ENCODE measurements around the gene CCDC8. TPM values are rescaled to one million over a fixed set of nuclear protein-coding genes. Genes with fewer than 3 reads are reported as not detected.

Gene CCDC8
- total and polyA plus RNA-seq, 9 of the 15 experiments (the other 6 are each of a cell fraction or from before 2014, with no cell fraction given) = 0.68 to 30.8 (median 15.6) TPM

- Histone ChIP-seq H3K9me1 (ENCODE audit: control insufficient read depth, insufficient read depth, low read length) (no peaks in the 10 kb centered on the region), H3K4me2 (ENCODE audit: insufficient read depth, low read length) (no peak overlapping the region), H4K20me1 (replicated peaks; ENCODE audit: control insufficient read depth, insufficient read depth, low read length) (no peaks in the 10 kb centered on the region), H3K36me3 (ENCODE audit: control insufficient read depth, insufficient read depth, low read length) (no peaks in the 10 kb centered on the region), H3K79me2 (ENCODE audit: control insufficient read depth, insufficient read depth, low read length) (no peaks in the 10 kb centered on the region), H3K27ac (ENCODE audit: extremely low read depth, low read depth, low read length) (no peak overlapping the region), H3K4me3 (no peak overlapping the region), H2AFZ (ENCODE audit: low read depth, low read length) (no peak overlapping the region), H3K9ac (ENCODE audit: insufficient read depth in 1 of 2, low read depth in 2 of 2, low read length in 2 of 2) (no peak overlapping the region), H3K4me1 (replicated peaks in 1 of 2; ENCODE audit: control insufficient read depth in 2 of 2, insufficient read depth in 2 of 2, low read length in 2 of 2) (no peaks in the 10 kb centered on the region), H3K9me3 (replicated peaks; ENCODE audit: control insufficient read depth, insufficient read depth, low read depth, low read length) (no peaks in the 10 kb centered on the region), H3K27me3 (ENCODE audit: control insufficient read depth in 2 of 2, insufficient read depth in 2 of 2, low read length in 2 of 2) (peaks cover 7 to 28% of the 10 kb centered on the region in 2 experiments)
- no peak for DNase-seq (ENCODE audit: extremely low read depth in 1 of 4, low spot score in 3 of 4)
- FAIRE-seq = peak; percentile 29
- ChIA-PET POLR2A (no interaction called here), CTCF (ENCODE audit: low intra/inter-chr PET ratio) (interaction anchor here (1.1 kb wide), 1 partner anchor 45 kb away, joined by 5 read pairs; no protein-coding TSS in a partner anchor)
- in situ Hi-C loops (cut with MboI) (no loop called here), intact Hi-C loops (cut with micrococcal nuclease) (no loop called here)
- BruUV-seq (replicated peaks) = no TSS peak
- WGBS (ENCODE audit: insufficient coverage, low coverage, missing lambda C conversion rate) = 26% methylated on average over 8 of the region's 8 CpGs
- ATAC-seq = no peak
- TF ChIP-seq ZNF282 (CRISPR knock-in tag; IDR thresholded peaks at IDR 0.05) (no peak), ZMIZ1 (IDR thresholded peaks at IDR 0.05; ENCODE audit: low read depth in 2 of 2, low read length in 2 of 2) (no peak), CEBPB (tag; IDR thresholded peaks at IDR 0.05) (no peak), ZC3H8 (IDR thresholded peaks at IDR 0.05) (no peak), STAT5A (IDR thresholded peaks at IDR 0.05; ENCODE audit: borderline replicate concordance, low read length) (no peak), HOXB6 (CRISPR knock-in tag; IDR thresholded peaks at IDR 0.05; ENCODE audit: borderline replicate concordance) (no peak), C11orf30 (IDR thresholded peaks at IDR 0.05; ENCODE audit: low read depth) (0 out of 2 replicates have a peak, but pooled peaks have one; percentile 19), ZNF146 (CRISPR knock-in tag; IDR thresholded peaks at IDR 0.05; ENCODE audit: unreplicated experiment) (no peak), ZNF436 (CRISPR knock-in tag; IDR thresholded peaks at IDR 0.05) (no peak), NFIC (IDR thresholded peaks at IDR 0.05) (peak; percentile 50; the same call in 1 of the 2 replicates), RCOR1 (IDR thresholded peaks at IDR 0.05; ENCODE audit: borderline replicate concordance in 1 of 2, low read depth in 2 of 2, low read length in 2 of 2) (0 out of 4 replicates have a peak, but pooled peaks of 1 of the 2 experiments have one; percentile 48), MNT (conservative IDR thresholded peaks at IDR 0.05) (no peak), TCF7L2 (IDR thresholded peaks at IDR 0.05; ENCODE audit: low read depth, low read length) (no peak), ZBTB8A (IDR thresholded peaks at IDR 0.05; ENCODE audit: partially characterized antibody) (no peak), KDM1A (IDR thresholded peaks at IDR 0.05) (peak; percentile 39 to 71), SIRT6 (IDR thresholded peaks at IDR 0.05; ENCODE audit: low read depth, low read length) (no peak), PHF21A (IDR thresholded peaks at IDR 0.05; ENCODE audit: borderline replicate concordance, low read depth) (peak; percentile 49; the same call in 1 of the 2 replicates), MYC (IDR thresholded peaks at IDR 0.05; ENCODE audit: low read depth, low read length) (no peak), MYC (CRISPR knock-in tag; IDR thresholded peaks at IDR 0.05; ENCODE audit: borderline replicate concordance, low read depth) (no peak)
These were observed 29.6 kb upstream of the CCDC8 start for GRCh38 chr19:46442808-46443450.
